CD4-positive, alpha-beta T cell treated with Interferon alpha-2 for 1 hour (primary cell): ENCODE data around the gene TGM4.
A peak's percentile ranks its signal among the peaks of the same experiment; 100 is the strongest.
"Not testable (repeated sequence)": the region's sequence is repeated elsewhere in the genome, so short reads cannot be mapped to it uniquely, and the experiment has no call there.

Source experiments
- DNase-seq, 2 donors: peaks; one replicate each; pipeline ENCODE4 v3.0.0-alpha.2; 2020 to 2022

Gene TGM4

GRCh38 chr3:44918087-44918486 is 43.7 kb downstream of the TGM4 start:
- no peak for DNase-seq

DNA sequence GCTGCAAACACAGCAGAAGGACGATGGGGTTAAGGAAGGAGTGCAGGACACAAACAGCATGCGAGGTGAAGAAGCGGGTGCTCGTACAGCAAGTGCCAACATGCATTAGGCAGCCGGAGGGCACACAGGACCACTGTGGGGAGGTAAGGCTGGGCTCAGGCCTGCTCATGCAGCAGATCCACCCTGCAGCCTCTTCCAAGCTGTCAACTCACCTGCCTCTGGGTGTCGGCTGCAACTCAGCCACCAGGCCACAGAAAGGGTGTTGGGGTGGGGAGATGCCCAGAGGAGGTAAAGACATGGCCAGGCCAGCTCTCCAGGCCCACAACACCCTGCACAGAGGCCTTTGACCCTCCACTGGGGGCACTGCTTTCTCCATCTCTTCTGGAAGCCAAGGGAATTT is 44.2 kb downstream of the TGM4 start:
- no peak for DNase-seq

DNA sequence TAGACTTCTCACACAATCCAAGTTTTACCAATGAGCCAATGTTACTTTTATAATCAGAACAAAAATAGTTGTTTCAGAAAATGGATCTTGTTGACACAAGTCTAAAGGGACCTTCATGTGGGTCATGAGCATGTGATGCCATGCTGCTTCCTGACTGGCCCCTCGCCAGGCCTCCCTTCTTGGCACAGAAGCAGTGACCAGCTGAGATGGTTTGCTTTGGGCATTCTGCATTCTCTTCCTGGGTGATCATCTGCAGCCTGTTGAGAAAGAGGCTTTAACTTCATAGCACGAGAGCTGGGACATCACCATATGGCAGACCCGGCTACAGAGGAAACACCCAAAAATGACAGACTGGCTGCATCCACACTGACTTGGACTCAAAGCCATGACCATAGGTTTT is 45.7 kb downstream of the TGM4 start:
- no peak for DNase-seq

DNA sequence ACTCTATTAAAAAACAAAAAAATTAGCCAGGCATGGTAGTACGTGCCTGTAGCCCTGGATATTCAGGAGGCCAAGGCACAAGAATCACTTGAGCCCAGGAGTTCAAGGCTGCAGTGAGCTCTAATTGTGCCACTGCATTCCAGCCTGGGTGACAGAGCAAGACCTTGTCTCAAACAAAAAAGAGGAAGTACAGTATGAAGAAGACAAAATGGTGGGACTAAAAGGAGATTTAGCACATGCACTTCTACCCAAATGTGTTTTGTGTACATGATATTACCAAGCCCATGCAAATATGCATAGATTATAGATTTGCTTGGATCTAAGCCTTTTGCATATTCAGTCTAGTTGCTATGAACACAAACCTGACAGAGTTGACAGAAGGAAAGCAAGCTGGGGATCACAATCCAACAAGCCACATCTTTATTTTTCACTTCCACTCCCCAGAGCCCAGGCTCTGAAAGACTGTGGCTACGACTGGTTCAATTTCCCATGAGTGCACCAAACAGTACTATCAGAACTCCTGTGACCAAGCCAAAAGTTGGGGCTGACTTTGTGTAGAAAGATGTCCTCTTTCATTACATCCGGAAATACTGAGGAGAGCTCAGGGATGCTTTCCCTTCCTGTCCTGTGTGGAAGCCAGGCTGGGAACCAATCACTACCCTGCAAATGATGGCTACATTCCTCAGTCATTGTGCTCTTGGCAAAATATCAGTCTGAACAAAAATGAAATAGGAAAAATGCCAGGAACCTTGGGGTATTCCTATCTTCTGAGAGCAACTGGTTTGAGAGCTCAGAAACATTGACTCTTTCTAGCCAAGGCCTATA is 49.4 kb downstream of the TGM4 start:
- DNase-seq, result no peak

GRCh38 chr3:44924457-44925084 is 50.2 kb downstream of the TGM4 start:
- no peak for DNase-seq

DNA sequence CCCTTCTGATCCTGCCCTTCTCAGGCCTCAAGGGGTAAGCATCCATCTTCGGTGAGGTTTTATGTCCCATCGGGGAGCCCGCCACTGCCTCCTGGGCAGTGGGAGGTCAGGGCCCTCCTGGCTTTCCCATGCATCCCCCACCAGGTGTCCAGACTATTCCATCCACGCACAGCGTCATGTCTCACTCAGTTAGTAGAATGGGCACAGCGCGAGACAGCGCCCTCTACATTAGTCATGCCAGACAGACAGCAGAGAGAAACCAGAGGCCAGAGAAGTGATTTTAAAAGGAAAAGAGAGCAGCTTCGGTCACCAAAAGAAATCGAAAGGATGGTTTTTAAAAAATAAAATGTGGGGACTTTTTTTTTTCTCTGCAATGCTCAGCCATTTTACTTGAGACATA is 51.8 kb downstream of the TGM4 start:
- DNase-seq, result no peak

DNA sequence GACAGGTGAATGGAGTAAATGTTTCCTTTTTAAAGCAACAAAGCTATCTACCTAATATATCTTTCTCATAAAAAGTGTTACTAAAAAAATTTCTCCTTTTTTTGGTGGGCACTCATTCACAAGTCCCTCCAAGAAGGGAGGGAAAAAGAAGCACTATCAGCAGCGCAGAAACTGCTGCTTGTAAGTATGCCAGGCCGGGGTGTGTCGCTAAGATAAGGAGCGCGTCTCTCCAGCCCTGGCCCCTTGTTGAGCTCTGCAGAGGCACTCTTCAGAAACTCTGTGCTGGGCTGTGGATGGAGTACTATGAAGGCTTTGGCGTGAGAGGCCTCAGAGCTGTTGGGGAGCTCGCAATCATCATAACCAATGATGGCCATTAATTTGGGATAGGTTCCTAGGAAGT is 52.5 kb downstream of the TGM4 start:
- no peak for DNase-seq

DNA sequence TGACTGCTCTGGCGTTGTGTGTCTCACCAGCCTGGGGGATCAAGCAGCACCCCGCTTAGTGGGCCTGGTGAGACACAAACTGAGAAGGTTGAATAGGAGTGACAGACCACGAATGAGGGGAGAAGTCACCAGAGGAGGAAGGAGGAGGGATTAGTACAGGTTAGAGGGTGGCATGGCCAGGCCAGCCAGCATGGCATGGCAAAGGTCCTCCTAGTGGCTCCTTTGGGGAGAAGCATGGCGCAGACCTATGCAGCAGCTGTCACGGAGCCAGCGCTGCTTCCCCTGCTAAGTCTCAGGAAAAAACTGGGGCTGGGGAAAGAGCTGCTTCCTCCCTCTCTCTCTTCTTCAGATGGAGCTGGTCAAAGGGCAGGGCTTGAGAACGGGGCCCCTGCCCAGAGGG is 53.0 kb downstream of the TGM4 start:
- DNase-seq, result no peak

GRCh38 chr3:44929782-44930181 is 55.4 kb downstream of the TGM4 start:
- DNase-seq, result no peak

DNA sequence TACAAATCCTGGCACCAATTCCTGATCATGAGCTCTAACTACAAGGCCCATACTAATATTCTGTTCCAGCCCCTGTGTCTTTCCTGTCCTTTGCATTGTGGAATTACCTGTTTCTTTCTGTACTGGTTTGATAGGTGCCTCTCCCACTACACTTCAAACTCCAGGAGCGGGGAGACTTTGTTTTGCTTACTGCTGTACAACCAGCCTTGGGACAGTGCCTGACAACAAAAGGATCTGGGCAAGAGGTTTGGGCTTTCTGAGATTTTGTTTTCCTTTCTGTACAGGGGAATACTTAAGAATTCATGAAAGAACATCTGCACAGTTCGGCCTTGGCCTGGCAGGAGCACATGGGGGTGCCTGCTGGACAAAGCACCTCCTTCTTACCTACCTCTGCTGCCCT is 56.5 kb downstream of the TGM4 start:
- DNase-seq, result no peak

DNA sequence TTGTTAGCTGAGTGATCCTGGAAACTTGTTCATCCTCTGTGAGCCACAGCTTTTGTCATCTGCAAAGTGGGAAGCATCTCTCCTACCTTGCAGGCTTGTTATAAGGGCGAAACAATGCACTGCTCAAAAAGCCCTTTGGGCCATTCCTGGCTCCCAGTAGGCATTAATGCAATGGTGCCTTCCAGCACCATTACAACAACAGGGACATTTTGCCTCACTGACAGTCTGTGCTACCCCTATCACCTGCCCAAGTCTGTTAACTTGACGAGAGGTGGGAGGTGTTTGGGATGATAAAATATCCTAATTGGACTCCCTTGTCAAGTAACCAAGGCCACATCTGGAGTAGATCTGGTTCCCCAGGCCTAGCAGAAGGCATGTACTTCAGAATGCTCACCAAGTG is 57.4 kb downstream of the TGM4 start:
- DNase-seq, result no peak

DNA sequence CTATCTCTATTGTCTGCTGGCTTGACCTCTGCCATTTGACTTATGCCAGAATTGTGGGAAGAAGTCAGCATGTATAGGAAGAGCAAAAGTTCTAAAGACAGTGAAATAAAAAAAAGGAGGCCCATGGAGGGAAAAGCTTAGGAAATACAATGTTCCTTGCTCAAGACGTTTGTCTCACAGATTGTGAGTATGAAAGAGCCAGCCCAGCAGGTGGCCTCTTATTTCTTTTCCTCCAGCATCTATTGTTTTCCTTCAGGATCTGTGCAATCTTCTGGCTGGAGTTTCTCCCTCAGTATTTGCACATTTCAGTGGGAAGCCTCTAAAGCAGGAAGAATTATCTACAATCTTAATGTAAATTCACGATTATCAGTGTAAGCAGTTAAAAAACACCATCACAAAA is 57.9 kb downstream of the TGM4 start:
- DNase-seq, result no peak

DNA sequence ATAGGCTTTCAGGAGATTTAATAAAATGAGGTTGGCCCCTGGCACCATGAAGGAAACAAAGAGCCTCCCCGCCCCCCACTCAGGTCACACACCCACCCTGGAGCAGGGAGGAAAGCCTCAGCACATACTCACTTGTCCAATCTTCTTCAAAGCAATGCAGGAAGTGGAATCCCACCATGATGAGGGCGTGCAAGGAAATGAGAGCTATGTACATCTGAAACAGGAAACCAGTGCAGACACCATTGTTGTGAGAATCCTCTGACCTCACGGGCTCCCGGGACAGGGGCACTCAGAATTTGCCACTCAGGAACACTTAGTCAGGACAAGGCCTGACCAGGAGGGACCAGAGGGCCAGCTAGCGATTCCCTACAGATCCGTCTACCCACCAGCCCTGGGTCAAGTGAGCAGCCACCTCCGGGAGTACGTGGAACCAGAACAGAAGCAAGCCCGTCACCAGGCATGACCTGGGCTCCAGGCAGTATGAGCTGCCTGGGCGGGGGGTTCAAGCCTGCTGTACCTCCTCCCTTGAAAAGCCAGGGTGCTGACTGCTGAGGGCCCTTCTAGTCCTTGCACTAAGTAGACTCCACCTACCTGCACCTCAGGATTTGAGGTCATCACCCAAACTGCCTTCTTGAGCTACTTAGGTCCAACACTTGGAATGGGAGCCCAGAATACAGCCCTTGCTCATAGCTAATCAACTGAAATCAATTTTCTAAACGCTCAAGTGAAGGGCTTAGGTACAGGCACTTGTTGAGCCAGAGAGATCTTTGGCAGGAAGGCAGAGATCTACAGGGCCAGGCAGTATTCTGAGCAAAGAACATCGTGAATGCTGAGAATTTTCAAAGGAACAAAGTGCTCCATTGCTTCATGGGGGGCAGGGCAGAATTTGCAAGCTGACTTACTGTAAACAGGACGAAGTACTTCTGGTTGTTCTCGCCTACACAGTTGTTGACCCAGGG is 58.9 kb downstream of the TGM4 start:
- DNase-seq, result no peak

DNA sequence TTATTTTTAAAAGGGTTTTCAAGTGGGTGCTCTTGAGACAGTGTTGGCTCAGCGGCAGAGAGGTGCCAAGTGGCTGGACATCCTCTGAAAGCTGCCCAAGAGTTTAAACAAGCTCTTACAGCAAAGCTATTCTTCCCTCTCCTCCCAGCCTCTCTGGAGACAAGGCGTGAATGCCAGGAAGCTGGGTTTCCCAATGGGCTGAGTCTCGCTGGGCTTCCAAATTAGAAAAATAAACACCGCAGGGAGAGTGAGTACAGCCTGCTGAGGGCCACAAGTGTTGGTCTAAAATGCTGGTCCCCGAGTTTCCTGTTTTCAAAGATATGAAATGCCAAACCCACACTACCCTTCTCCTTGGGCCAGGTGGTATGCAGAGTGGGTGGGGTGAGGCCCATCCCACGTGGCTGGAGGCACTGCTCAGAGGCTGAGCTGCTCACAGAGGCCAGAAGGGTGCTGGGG is 65.2 kb downstream of the TGM4 start:
- no peak for DNase-seq

GRCh38 chr3:44942202-44942921 is 68.0 kb downstream of the TGM4 start:
- DNase-seq, result no peak

- no peak for DNase-seq
Observed at GRCh38 chr3:44948239-44948638, 73.8 kb downstream of the TGM4 start.

DNA sequence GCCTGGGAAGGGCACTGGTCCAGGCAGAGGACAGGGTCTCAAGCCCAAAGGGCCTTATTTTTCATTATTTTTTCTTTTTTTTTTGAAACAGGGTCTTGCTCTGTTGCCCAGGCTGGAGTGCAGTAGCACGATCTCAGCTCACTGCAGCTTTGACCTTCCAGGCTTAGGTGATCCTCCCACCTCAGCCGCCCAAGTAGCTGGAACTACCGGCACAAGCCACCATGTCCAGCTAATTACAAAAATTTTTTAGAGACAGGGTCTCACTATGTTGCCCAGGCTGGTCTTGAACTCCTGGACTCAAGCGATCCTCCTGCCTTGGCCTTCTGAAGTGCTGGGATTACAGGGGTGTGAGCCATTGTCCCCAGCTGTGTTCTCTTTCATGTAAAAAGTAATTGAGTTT is 75.4 kb downstream of the TGM4 start:
- not testable (repeated sequence) for DNase-seq

- DNase-seq, result no peak
Observed at GRCh38 chr3:44950275-44950734, 75.9 kb downstream of the TGM4 start.

DNA sequence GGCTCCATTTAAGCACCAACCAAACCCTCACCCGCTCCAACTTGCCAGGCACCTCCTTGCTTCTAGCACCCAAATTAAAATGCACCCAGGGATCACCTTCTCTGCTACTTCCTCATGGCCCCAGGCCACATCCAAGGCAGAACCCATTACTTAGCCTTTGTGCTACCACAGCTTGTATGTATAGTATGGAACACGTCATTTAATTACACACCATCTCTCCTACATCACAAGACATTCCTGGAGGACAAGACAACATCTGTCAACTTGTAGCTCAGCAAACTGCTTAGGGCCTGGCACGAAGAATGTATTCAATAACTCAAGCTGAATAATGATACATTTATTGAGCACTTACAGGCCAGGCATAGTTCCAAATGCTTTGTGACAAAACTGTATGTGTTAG is 78.3 kb downstream of the TGM4 start:
- no peak for DNase-seq

GRCh38 chr3:44954304-44954703 is 79.9 kb downstream of the TGM4 start:
- DNase-seq, result no peak

- DNase-seq, result peak in 1 of 2 donors; percentile 16
Observed at GRCh38 chr3:44954962-44955361, 80.6 kb downstream of the TGM4 start.

GRCh38 chr3:44955917-44956316 is 81.5 kb downstream of the TGM4 start:
- no peak for DNase-seq

- no peak for DNase-seq
Observed at GRCh38 chr3:44957986-44958385, 83.6 kb downstream of the TGM4 start.
